Measurements from ENCODE around the gene ATP2B2.

DNA sequence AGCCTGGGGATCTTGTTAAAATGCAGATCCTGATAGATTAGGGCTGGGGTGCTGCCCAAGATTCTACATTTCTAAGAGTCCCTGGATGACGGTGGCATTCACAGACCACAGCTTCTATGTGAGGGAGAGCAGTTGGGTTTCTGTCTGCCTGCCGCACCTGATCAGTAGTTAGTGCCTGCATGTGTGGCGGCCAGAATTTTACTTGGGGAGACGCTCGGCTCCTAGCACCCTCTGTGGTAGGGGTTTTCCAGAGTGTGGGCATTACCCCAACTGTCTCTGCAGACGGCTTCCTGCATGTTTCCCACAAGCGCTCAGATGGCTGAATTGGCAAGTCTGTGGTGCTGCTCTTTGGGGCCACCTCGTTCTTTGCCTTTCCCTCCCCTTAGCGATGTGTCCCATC is 220.9 kb downstream of the ATP2B2 start:
- no peak for TF ChIP-seq CTCF (IDR thresholded peaks at IDR 0.05; ENCODE audit: poor library complexity)
- no peak for TF ChIP-seq EZH2 (IDR thresholded peaks at IDR 0.05; ENCODE audit: borderline replicate concordance)
